Cardiac muscle cell (in vitro differentiated cells and primary cell): ENCODE results near the gene TPRKB. TPM values are rescaled to one million over a fixed set of nuclear protein-coding genes. Genes with fewer than 3 reads are reported as not detected.
"Not testable (repeated sequence)": the region's sequence is repeated elsewhere in the genome, so short reads cannot be mapped to it uniquely, and the experiment has no call there.

Source experiments
- DNase-seq, 2 donors: peaks; one replicate each; pipeline versions ENCODE4 v3.0.0 to v3.0.0-alpha.2; 2010 to 2017; ENCODE audit warnings: low read depth in 1 of 2, low spot score in 1 of 2
- H3K27ac ChIP-seq: fragments of 200-600 bp; sonication (generic); 2 replicates; pipeline ENCODE4 v1.5.1; 2016
- H3K27me3 ChIP-seq: fragments of 200-600 bp; sonication (generic); 2 replicates; pipeline ENCODE4 v1.6.0; 2016; ENCODE audit warnings: control low read depth
- H3K36me3 ChIP-seq: fragments of 200-600 bp; sonication (generic); 2 replicates; pipeline ENCODE4 v1.5.1; 2016; ENCODE audit warnings: control low read depth
- H3K4me1 ChIP-seq: fragments of 200-600 bp; sonication (generic); 2 replicates; pipeline ENCODE4 v1.8.1; 2017; ENCODE audit warnings: low read depth, mild to moderate bottlenecking, mixed run types
- H3K4me3 ChIP-seq: fragments of 200-600 bp; sonication (generic); 2 replicates; pipeline ENCODE4 v1.5.1; 2016; ENCODE audit warnings: mild to moderate bottlenecking
- H3K9me3 ChIP-seq: fragments of 200-600 bp; sonication (generic); 2 replicates; pipeline ENCODE4 v1.5.1; 2017; ENCODE audit warnings: low read depth, mild to moderate bottlenecking, control low read depth
- CTCF ChIP-seq: IDR thresholded peaks from 2 replicates; pipeline ENCODE4 v1.5.1; 2012; ENCODE audit warnings: low read depth, mild to moderate bottlenecking, low read length
- polyA plus RNA-seq: library from polyadenylated mRNA; unstranded; fragments of >200 nt; fragmentation: Nextera tagmentation; extraction: Ambion mirVana; gene quantifications from 2 replicates; pipeline ENCODE4 v1.2.1, GENCODE V29; 2016
- total RNA-seq: library from RNA; depleted of rRNA; stranded (reverse); fragments of >200 nt; gene quantifications from 2 replicates; pipeline ENCODE4 v1.2.3, GENCODE V29; 2016

TPRKB gene
- total and polyA plus RNA-seq, 2 experiments from 2014 or later, result 12.9 to 63.1 TPM

- no peaks in the 10 kb centered on the region for H3K36me3 ChIP-seq
- peak overlapping the region; percentile 70 for H3K27ac ChIP-seq
- H3K4me3 ChIP-seq, result no peak overlapping the region
- DNase-seq, result no peak
- peaks cover 8% of the 10 kb centered on the region for H3K4me1 ChIP-seq
- no peaks in the 10 kb centered on the region for H3K27me3 ChIP-seq
- no peaks in the 10 kb centered on the region for H3K9me3 ChIP-seq
- no peak for TF ChIP-seq CTCF
Measured at GRCh38 chr2:73701968-73702665, 35.0 kb downstream of the TPRKB start.

- H3K4me1 ChIP-seq, H3K36me3 ChIP-seq, DNase-seq, H3K4me3 ChIP-seq, H3K27me3 ChIP-seq, H3K27ac ChIP-seq, H3K9me3 ChIP-seq: not testable (repeated sequence)
Measured at GRCh38 chr2:73701448-73701765, 35.7 kb downstream of the TPRKB start.

- Histone ChIP-seq H3K4me1 (peaks cover 8% of the 10 kb centered on the region), H3K36me3 (no peaks in the 10 kb centered on the region), H3K4me3 (no peak overlapping the region), H3K9me3 (no peaks in the 10 kb centered on the region), H3K27me3 (no peaks in the 10 kb centered on the region), H3K27ac (no peak overlapping the region)
- no peak for TF ChIP-seq CTCF
- peak in 1 of 2 donors; percentile 46 for DNase-seq
Measured at GRCh38 chr2:73700661-73701447, 36.3 kb downstream of the TPRKB start.

- Histone ChIP-seq H3K27ac (no peak overlapping the region), H3K27me3 (no peaks in the 10 kb centered on the region), H3K4me3 (no peak overlapping the region), H3K4me1 (peaks cover 8% of the 10 kb centered on the region), H3K9me3 (no peaks in the 10 kb centered on the region), H3K36me3 (no peaks in the 10 kb centered on the region)
- DNase-seq, result peak in 1 of 2 donors; percentile 30
- no peak for TF ChIP-seq CTCF
Measured at GRCh38 chr2:73700131-73700611, 37.0 kb downstream of the TPRKB start.

- Histone ChIP-seq H3K36me3 (no peaks in the 10 kb centered on the region), H3K4me3 (no peak overlapping the region), H3K9me3 (no peaks in the 10 kb centered on the region), H3K27me3 (no peaks in the 10 kb centered on the region), H3K27ac (no peak overlapping the region), H3K4me1 (peaks cover 8% of the 10 kb centered on the region)
- DNase-seq, result no peak
- no peak for TF ChIP-seq CTCF
Measured at GRCh38 chr2:73699437-73699836, 37.7 kb downstream of the TPRKB start.

GRCh38 chr2:73698101-73698500 lies 39.0 kb downstream of the TPRKB start:
- peaks cover 4% of the 10 kb centered on the region for H3K27me3 ChIP-seq
- DNase-seq, result no peak
- no peak overlapping the region for H3K27ac ChIP-seq
- no peaks in the 10 kb centered on the region for H3K9me3 ChIP-seq
- H3K4me3 ChIP-seq, result no peak overlapping the region
- no peaks in the 10 kb centered on the region for H3K36me3 ChIP-seq
- H3K4me1 ChIP-seq, result peaks cover 8% of the 10 kb centered on the region
- no peak for TF ChIP-seq CTCF
